Transverse colon (tissue), 4 donors: ENCODE data around the gene ASB10.

Source experiments
- EP300 ChIP-seq: sonication (generic); formaldehyde crosslinking; IDR thresholded peaks from one replicate; pipeline ENCODE4 v1.6.1; 2017; ENCODE audit warnings: antibody characterized with exemption, low read depth
- POLR2A ChIP-seq: fragments of 450-650 bp; IDR thresholded peaks from one replicate; pipeline ENCODE4 v1.6.1; 2016; ENCODE audit warnings: antibody characterized with exemption, mild to moderate bottlenecking, moderate library complexity
- POLR2AphosphoS5 ChIP-seq, 3 donors: sonication (generic); formaldehyde crosslinking; IDR thresholded peaks; one replicate each; pipeline ENCODE4 v1.6.1; 2016; ENCODE audit warnings: antibody characterized with exemption in 3 of 3
- TF ChIP-seq, protein P1 (sequence below), 5 experiments: fragments of 200-600 bp in 3 of 5; fragments of 450-650 bp in 2 of 5; sonication (generic) in 3 of 5; IDR thresholded peaks; 1 replicate in 2 of 5; 2 replicates in 3 of 5; pipeline ENCODE4 v1.5.1; 2016 to 2017; ENCODE audit warnings: antibody characterized with exemption in 5 of 5, inconsistent platforms in 3 of 5, mild to moderate bottlenecking in 2 of 5, moderate library complexity in 1 of 5

DNA sequence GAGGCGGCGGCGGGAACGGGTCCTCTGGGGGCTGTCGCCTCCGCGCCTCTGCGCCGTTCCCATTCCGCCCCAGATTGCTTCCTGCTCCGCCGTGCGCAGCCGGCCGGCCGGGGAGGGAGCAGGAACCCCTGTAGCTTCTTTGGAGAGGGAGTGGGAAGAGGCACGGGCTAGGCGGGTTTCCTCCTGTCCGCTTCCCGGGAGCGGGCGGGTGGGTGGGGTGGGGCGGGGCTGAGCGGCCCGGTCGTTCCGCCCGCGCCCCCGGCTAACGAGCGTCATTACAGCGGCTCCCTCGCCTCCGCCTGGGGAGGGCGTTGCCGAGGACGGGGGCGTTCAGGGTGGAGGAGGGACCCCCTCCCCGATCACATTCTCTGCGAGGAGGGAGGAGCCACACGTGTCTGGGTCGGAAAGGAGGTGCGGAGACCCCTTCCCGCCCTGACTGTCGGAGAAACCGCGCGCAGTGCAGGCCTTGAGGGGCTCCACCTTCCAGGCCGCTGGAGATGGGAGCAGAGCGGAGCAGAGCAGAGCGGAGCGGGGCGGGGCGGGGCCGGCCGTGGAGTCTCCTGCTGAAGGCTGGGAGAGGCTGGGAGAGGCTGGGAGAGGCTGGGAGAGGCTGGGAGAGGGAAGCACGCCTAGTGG lies 61.1 kb downstream of the ASB10 start:
- TF ChIP-seq POLR2A (no peak), POLR2AphosphoS5 (IDR thresholded peaks at IDR 0.05) (no peak), EP300 (no peak)
- TF ChIP-seq, protein P1, sequence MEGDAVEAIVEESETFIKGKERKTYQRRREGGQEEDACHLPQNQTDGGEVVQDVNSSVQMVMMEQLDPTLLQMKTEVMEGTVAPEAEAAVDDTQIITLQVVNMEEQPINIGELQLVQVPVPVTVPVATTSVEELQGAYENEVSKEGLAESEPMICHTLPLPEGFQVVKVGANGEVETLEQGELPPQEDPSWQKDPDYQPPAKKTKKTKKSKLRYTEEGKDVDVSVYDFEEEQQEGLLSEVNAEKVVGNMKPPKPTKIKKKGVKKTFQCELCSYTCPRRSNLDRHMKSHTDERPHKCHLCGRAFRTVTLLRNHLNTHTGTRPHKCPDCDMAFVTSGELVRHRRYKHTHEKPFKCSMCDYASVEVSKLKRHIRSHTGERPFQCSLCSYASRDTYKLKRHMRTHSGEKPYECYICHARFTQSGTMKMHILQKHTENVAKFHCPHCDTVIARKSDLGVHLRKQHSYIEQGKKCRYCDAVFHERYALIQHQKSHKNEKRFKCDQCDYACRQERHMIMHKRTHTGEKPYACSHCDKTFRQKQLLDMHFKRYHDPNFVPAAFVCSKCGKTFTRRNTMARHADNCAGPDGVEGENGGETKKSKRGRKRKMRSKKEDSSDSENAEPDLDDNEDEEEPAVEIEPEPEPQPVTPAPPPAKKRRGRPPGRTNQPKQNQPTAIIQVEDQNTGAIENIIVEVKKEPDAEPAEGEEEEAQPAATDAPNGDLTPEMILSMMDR (IDR thresholded peaks at IDR 0.05): no peak
